Adrenal gland (tissue), 12 donors: Measurements from ENCODE around the gene FGD5. TPM values are rescaled to one million over a fixed set of nuclear protein-coding genes. Genes with fewer than 3 reads are reported as not detected.

Source experiments
- DNase-seq, 7 donors: peaks; one replicate each; pipeline ENCODE4 v3.0.0-alpha.2; 2019 to 2020
- H3K27ac ChIP-seq, 5 donors: fragments of 200-600 bp; sonication (generic) in 4 of 5; 1 replicate in 3 of 5; 2 replicates in 2 of 5; pipeline versions ENCODE4 v1.5.1 to v1.8.0; 2016 to 2020; ENCODE audit warnings: mild to moderate bottlenecking in 1 of 5
- H3K27me3 ChIP-seq: fragments of 200-600 bp; 2 replicates; pipeline ENCODE4 v1.8.0; 2021
- H3K36me3 ChIP-seq, 2 donors: fragments of 200-600 bp; replicated peaks in 1 of 2; 1 replicate in 1 of 2; 2 replicates in 1 of 2; pipeline versions ENCODE4 v1.5.1 to v1.8.0; 2018 to 2022
- H3K4me1 ChIP-seq, 2 donors: fragments of 200-600 bp; replicated peaks in 1 of 2; 1 replicate in 1 of 2; 2 replicates in 1 of 2; pipeline versions ENCODE4 v1.5.1 to v1.8.0; 2018 to 2021
- H3K4me3 ChIP-seq, 4 donors: fragments of 200-600 bp; sonication (generic) in 3 of 4; one replicate each; pipeline ENCODE4 v1.5.1; 2016 to 2018
- H3K9me3 ChIP-seq, 3 donors: fragments of 200-600 bp; sonication (generic) in 1 of 3; replicated peaks in 1 of 3; 1 replicate in 2 of 3; 2 replicates in 1 of 3; pipeline versions ENCODE4 v1.5.1 to v1.8.0; 2016 to 2021
- POLR2A ChIP-seq, 2 donors: fragments of 450-650 bp; IDR thresholded peaks; one replicate each; pipeline ENCODE4 v1.6.1; 2017; ENCODE audit warnings: antibody characterized with exemption in 2 of 2, mild to moderate bottlenecking in 2 of 2, moderate library complexity in 1 of 2
- WGBS, 4 donors: extraction: QIAGEN DNeasy Blood & Tissue Kit in 2 of 4; methylation state at CpG; one replicate each; pipeline versions ENCODE4 v1.1.5 to v1.1.7; 2013 to 2017; 5-methylcytosine and 5-hydroxymethylcytosine counted together
- intact Hi-C, 2 donors: fragments of 100-400 bp; cut with DNase I; formaldehyde crosslinking; loops; one replicate each; pipeline versions ENCODE4 v1.14.1 to v1.15.0; 2022 to 2023
- polyA plus RNA-seq, 3 donors: library from polyadenylated mRNA; stranded (reverse); fragments of 200-250 nt in 2 of 3; fragments of 350-450 nt in 1 of 3; fragmentation: Illumina TruSeq in 1 of 3; extraction: RNeasy Lipid Tissue Mini Kit (QIAGEN cat#74804) in 1 of 3; gene quantifications; one replicate each; pipeline ENCODE4 v1.2.3, GENCODE V29; 2013 to 2014
- total RNA-seq, 9 donors: library from RNA; depleted of rRNA in 4 of 9; stranded (reverse); fragments of >200 nt in 4 of 9; fragments of 120-200 nt in 1 of 9; fragmentation: NEBNext Ultra II Directional in 1 of 9; extraction: Animal tissue kit (Norgen Biotek cat#: 25700) in 1 of 9; gene quantifications; one replicate each; pipeline versions ENCODE4 v1.1.0 to v1.2.4, GENCODE V29; 2013 to 2023
- TF ChIP-seq, protein P1 (sequence below), 6 experiments: fragments of 450-650 bp in 4 of 6; fragments of 200-600 bp in 2 of 6; sonication (generic) in 1 of 6; IDR thresholded peaks; 1 replicate in 5 of 6; 2 replicates in 1 of 6; pipeline versions ENCODE4 v1.5.1 to v1.8.0; 2016 to 2021; ENCODE audit warnings: antibody characterized with exemption in 6 of 6, mild to moderate bottlenecking in 2 of 6, moderate library complexity in 1 of 6
- donor health status: healthy with polysubstance abuse.
- donor health status: Bipolar disorder and iron deficiency.
- donor health status: DM: yes; HTN: yes; CAD: no.
- donor health status: DM: no; HTN: no; CAD: no.
- donor health status: DM: no; HTN: no; CAD: no.
- donor health status: DM: yes; HTN: yes; CAD: no.

The FGD5 gene
- total and polyA plus RNA-seq, 12 donors: 4.9 to 21.4 (median 11.2) TPM

DNA sequence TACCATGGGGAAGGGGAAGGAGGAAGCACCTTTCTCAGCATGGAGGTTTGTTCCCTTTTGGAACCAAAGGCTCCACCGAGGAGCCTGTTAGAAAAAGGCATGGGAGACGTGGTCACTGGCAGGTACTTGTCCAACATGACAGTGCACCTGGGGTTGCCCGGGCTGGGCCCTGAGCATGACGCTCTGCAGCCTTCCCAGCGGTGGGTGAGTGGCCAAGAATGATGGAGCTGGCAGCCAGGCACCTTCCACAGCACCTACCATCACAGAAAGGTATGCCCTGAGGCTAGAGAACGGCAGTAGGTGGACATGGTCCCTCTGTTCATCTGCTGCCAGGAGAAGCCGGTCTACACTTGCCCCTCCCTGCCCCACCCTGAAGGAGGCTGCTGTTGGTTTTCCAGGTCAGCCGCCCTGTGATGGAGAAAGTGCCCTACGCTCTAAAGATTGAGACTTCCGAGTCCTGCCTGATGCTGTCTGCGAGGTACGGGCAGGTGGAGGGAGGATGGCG lies 99.6 kb downstream of the FGD5 start:
- no peak for DNase-seq
- H3K36me3 ChIP-seq: no peaks in the 10 kb centered on the region
- intact Hi-C loops: no loop called here

DNA sequence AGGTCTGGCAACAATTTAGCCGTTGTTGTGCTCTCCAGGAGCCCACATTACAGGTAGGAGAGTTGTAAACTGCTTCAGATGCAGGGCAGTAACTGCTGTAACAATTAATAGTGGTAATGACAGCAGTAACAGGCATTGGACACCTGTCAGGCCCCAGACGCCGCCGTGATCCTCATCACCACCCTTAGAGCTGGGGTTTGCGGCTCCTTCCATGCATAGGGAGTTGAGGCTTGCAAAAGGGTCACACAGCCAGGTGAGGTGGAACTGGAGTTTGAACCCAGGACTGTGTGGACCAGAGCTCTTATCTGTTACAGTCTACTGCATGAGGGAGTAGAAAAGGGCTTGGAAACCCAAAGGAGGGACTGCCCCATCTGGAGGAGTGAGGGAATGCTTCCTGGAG lies 101.8 kb downstream of the FGD5 start:
- no peaks in the 10 kb centered on the region for H3K27me3 ChIP-seq
- H3K9me3 ChIP-seq: no peaks in the 10 kb centered on the region
- H3K36me3 ChIP-seq: no peaks in the 10 kb centered on the region
- no peak for DNase-seq
- no peak overlapping the region for H3K27ac ChIP-seq
- H3K4me3 ChIP-seq: no peak overlapping the region
- TF ChIP-seq, protein P1, sequence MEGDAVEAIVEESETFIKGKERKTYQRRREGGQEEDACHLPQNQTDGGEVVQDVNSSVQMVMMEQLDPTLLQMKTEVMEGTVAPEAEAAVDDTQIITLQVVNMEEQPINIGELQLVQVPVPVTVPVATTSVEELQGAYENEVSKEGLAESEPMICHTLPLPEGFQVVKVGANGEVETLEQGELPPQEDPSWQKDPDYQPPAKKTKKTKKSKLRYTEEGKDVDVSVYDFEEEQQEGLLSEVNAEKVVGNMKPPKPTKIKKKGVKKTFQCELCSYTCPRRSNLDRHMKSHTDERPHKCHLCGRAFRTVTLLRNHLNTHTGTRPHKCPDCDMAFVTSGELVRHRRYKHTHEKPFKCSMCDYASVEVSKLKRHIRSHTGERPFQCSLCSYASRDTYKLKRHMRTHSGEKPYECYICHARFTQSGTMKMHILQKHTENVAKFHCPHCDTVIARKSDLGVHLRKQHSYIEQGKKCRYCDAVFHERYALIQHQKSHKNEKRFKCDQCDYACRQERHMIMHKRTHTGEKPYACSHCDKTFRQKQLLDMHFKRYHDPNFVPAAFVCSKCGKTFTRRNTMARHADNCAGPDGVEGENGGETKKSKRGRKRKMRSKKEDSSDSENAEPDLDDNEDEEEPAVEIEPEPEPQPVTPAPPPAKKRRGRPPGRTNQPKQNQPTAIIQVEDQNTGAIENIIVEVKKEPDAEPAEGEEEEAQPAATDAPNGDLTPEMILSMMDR (IDR thresholded peaks at IDR 0.05): no peak
- no peak for TF ChIP-seq POLR2A (IDR thresholded peaks at IDR 0.05)
- intact Hi-C loops: loop anchor here (5.0 to 10.0 kb wide), 4 partner anchors 128 to 416 kb away; no protein-coding TSS in a partner anchor
- H3K4me1 ChIP-seq: peaks cover 0 to 4% of the 10 kb centered on the region in 2 donors
- 86 to 98% (median 89%) methylated on average over 5 of the region's 5 CpGs for WGBS, 4 donors

More for the DNA sequence above, 99.6 kb downstream of the FGD5 start:
- Histone ChIP-seq H3K27ac (no peak overlapping the region), H3K9me3 (no peaks in the 10 kb centered on the region), H3K4me1 (peaks cover 0 to 4% of the 10 kb centered on the region in 2 donors), H3K27me3 (no peaks in the 10 kb centered on the region), H3K4me3 (no peak overlapping the region)
- TF ChIP-seq, protein P1 (IDR thresholded peaks at IDR 0.05): no peak
- no peak for TF ChIP-seq POLR2A (IDR thresholded peaks at IDR 0.05)
- WGBS, 4 donors: 74 to 87% (median 80%) methylated on average over 9 to 13 of the region's 13 CpGs

GRCh38 chr3:14921034-14921616 lies 102.4 kb downstream of the FGD5 start:
- intact Hi-C loops: loop anchor here (5.0 to 10.0 kb wide), 4 partner anchors 129 to 416 kb away; no protein-coding TSS in a partner anchor
- peak; percentile 83 to 97 (median 93) for DNase-seq
- no peak for TF ChIP-seq POLR2A (IDR thresholded peaks at IDR 0.05)
- TF ChIP-seq, protein P1 (IDR thresholded peaks at IDR 0.05): peak; percentile 95 to 100 (median 99)
- no peaks in the 10 kb centered on the region for H3K36me3 ChIP-seq
- WGBS, 4 donors: 7 to 17% (median 14%) methylated on average over 7 to 10 of the region's 10 CpGs
- no peak overlapping the region for H3K27ac ChIP-seq
- H3K4me1 ChIP-seq: peaks cover 0 to 4% of the 10 kb centered on the region in 2 donors
- H3K9me3 ChIP-seq: no peaks in the 10 kb centered on the region
- no peaks in the 10 kb centered on the region for H3K27me3 ChIP-seq
- H3K4me3 ChIP-seq: no peak overlapping the region

DNA sequence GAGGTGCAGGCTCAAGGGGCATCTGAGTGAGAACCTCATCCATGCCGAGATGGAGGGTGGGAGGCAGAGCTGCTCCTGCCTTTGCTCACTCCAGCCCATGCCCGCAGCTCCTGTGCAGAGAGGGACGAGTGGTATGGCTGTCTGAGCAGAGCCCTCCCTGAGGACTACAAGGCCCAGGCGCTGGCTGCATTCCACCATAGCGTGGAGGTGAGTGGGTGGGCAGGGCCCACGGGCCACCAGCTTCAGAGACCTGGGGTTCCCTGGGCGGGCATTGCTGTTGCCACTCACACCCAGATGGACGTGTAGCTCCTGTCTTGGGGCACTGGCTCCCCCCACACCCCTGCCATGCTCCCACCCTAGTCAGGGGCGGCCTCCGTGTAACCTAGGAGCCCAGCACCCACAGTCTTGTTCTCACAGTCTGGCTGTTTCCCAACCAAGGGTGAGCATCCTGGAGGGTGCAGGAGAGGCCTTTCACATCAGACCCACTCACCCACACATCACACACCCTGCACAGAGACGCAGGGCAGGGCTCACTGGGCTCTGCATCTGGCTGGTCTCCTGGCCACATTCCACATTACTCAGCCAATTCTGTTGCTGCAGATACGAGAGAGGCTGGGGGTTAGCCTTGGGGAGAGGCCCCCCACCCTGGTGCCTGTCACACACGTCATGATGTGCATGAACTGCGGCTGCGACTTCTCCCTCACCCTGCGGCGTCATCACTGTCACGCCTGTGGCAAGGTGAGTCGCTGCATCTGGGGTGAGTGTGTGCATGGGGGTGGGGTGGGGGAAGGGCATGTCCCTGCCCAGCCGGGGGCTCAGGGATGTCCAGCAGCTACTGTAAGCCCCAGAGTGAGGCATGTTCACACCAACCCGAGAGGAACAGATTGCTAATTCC lies 103.3 kb downstream of the FGD5 start:
- H3K27me3 ChIP-seq: no peaks in the 10 kb centered on the region
- no peak overlapping the region for H3K4me3 ChIP-seq
- H3K36me3 ChIP-seq: no peaks in the 10 kb centered on the region
- TF ChIP-seq, protein P1 (IDR thresholded peaks at IDR 0.05): no peak
- TF ChIP-seq POLR2A (IDR thresholded peaks at IDR 0.05): no peak
- H3K9me3 ChIP-seq: no peaks in the 10 kb centered on the region
- intact Hi-C loops: loop anchor here (5.0 to 10.0 kb wide), 4 partner anchors 130 to 417 kb away; no protein-coding TSS in a partner anchor
- 63 to 75% (median 70%) methylated on average over 6 to 21 of the region's 21 CpGs for WGBS, 4 donors
- peaks cover 0 to 4% of the 10 kb centered on the region in 2 donors for H3K4me1 ChIP-seq
- DNase-seq: peak in 1 of 7 donors; percentile 49
- no peak overlapping the region for H3K27ac ChIP-seq
